IMR-90 (cell line): Measurements from ENCODE around the gene SYT5. TPM values are rescaled to one million over a fixed set of nuclear protein-coding genes. Genes with fewer than 3 reads are reported as not detected.

ENCODE experiments used
- ATAC-seq: fragments of 200-7000 bp; cut with Tn5 transposase; 2 replicates; pipeline ENCODE4 v1.9.1; 2020; ENCODE audit warnings: low read depth, mild to moderate bottlenecking, moderate library complexity
- BruUV-seq: library from RNA; stranded (reverse); fragments of 400-500 nt; replicated peaks from 2 replicates; lab custom pipeline; 2021; lab: Mats Ljungman, UMichigan
- CTCF ChIA-PET: fragments of 300-600 bp; formaldehyde crosslinking; extraction: SDS; loops from one replicate; lab custom pipeline; 2021; ENCODE audit warnings: antibody characterized with exemption; lab: Yijun Ruan, JAX
- POLR2A ChIA-PET: fragments of 300-600 bp; sonication (Branson Sonifier 250); formaldehyde crosslinking; loops from one replicate; lab custom pipeline; 2022; ENCODE audit warnings: antibody characterized with exemption; ENCODE audit not compliant: unreplicated experiment; lab: Charles Lee
- DNase-seq: peaks from one replicate; pipeline ENCODE4 v3.0.0; 2013
- H2AFZ ChIP-seq: replicated peaks from 2 replicates; pipeline ENCODE3; 2013; ENCODE audit warnings: low read length, mild to moderate bottlenecking; ENCODE audit not compliant: poor library complexity
- H2AK5ac ChIP-seq: 2 replicates; pipeline ENCODE4 v1.6.1; 2013; ENCODE audit warnings: low read depth, low read length, inconsistent platforms
- H2AK9ac ChIP-seq: replicated peaks from 2 replicates; pipeline ENCODE3; 2013; ENCODE audit warnings: mild to moderate bottlenecking, low read depth, low read length, moderate library complexity; ENCODE audit not compliant: poor library complexity
- H2BK120ac ChIP-seq: 2 replicates; pipeline ENCODE4 v1.6.1; 2013; ENCODE audit warnings: low read depth, low read length, inconsistent platforms
- H2BK15ac ChIP-seq: 3 replicates; pipeline ENCODE4 v1.6.1; 2013; ENCODE audit warnings: low read depth, low read length, inconsistent platforms
- H2BK20ac ChIP-seq: 2 replicates; pipeline ENCODE4 v1.6.1; 2013; ENCODE audit warnings: low read depth, mild to moderate bottlenecking, inconsistent platforms, low read length, moderate library complexity
- H2BK5ac ChIP-seq: 2 replicates; pipeline ENCODE4 v1.6.1; 2013; ENCODE audit warnings: mild to moderate bottlenecking, low read depth, low read length, inconsistent platforms; ENCODE audit not compliant: poor library complexity, severe bottlenecking
- H3K14ac ChIP-seq: replicated peaks from 2 replicates; pipeline ENCODE4 v1.6.1; 2013; ENCODE audit warnings: low read depth, low read length, inconsistent platforms
- H3K18ac ChIP-seq: 2 replicates; pipeline ENCODE4 v1.6.1; 2013; ENCODE audit warnings: low read depth, low read length, control low read depth
- H3K23ac ChIP-seq: 2 replicates; pipeline ENCODE4 v1.6.1; 2013; ENCODE audit warnings: low read depth, low read length, inconsistent platforms
- H3K27ac ChIP-seq: 2 replicates; pipeline ENCODE4 v1.5.1; 2013; ENCODE audit warnings: mild to moderate bottlenecking, control low read depth, low read length; ENCODE audit not compliant: insufficient read depth
- H3K27me3 ChIP-seq: 2 replicates; pipeline ENCODE4 v1.6.1; 2013; ENCODE audit warnings: low read length; ENCODE audit not compliant: control insufficient read depth, insufficient read depth
- H3K36me3 ChIP-seq: 2 replicates; pipeline ENCODE4 v1.6.1; 2013; ENCODE audit warnings: low read length, mixed read lengths; ENCODE audit not compliant: control insufficient read depth, insufficient read depth
- H3K4ac ChIP-seq: 2 replicates; pipeline ENCODE4 v1.6.1; 2013; ENCODE audit warnings: low read depth, low read length, inconsistent platforms
- H3K4me1 ChIP-seq: 2 replicates; pipeline ENCODE4 v1.6.1; 2013; ENCODE audit warnings: low read length, mixed read lengths; ENCODE audit not compliant: control insufficient read depth, insufficient read depth
- H3K4me2 ChIP-seq: 2 replicates; pipeline ENCODE4 v1.6.1; 2013; ENCODE audit warnings: low read depth, mild to moderate bottlenecking, control low read depth, low read length, moderate library complexity
- H3K4me3 ChIP-seq: 2 replicates; pipeline ENCODE4 v1.5.1; 2013; ENCODE audit warnings: low read depth, mild to moderate bottlenecking, control low read depth, low read length, moderate library complexity; ENCODE audit not compliant: insufficient read depth
- H3K56ac ChIP-seq: 2 replicates; pipeline ENCODE4 v1.6.1; 2013; ENCODE audit warnings: low read length, inconsistent platforms; ENCODE audit not compliant: insufficient read depth; ENCODE audit errors: extremely low read depth
- H3K79me1 ChIP-seq, 2 experiments: 2 replicates each; pipeline ENCODE4 v1.6.1; 2013; ENCODE audit warnings: low read length in 2 of 2, inconsistent platforms in 1 of 2, low read depth in 1 of 2
- H3K9ac ChIP-seq: 2 replicates; pipeline ENCODE4 v1.6.1; 2013; ENCODE audit warnings: low read depth, low read length, control low read depth
- H3K9me1 ChIP-seq: 2 replicates; pipeline ENCODE4 v1.6.1; 2013; ENCODE audit warnings: low read length, inconsistent platforms; ENCODE audit not compliant: insufficient read depth
- H3K9me3 ChIP-seq: 2 replicates; pipeline ENCODE4 v1.6.1; 2013; ENCODE audit warnings: low read length; ENCODE audit not compliant: control insufficient read depth, insufficient read depth
- H4K20me1 ChIP-seq: 2 replicates; pipeline ENCODE4 v1.6.1; 2013; ENCODE audit warnings: low read length, inconsistent platforms; ENCODE audit not compliant: insufficient read depth
- H4K5ac ChIP-seq: 2 replicates; pipeline ENCODE4 v1.6.1; 2013; ENCODE audit warnings: mild to moderate bottlenecking, low read depth, low read length, control low read depth
- H4K8ac ChIP-seq, 2 experiments: 2 replicates each; pipeline ENCODE4 v1.6.1; 2013; ENCODE audit warnings: low read depth in 2 of 2, low read length in 2 of 2, control low read depth in 1 of 2, inconsistent platforms in 1 of 2
- H4K91ac ChIP-seq: 2 replicates; pipeline ENCODE4 v1.6.1; 2013; ENCODE audit warnings: low read depth, low read length, inconsistent platforms; ENCODE audit not compliant: insufficient read depth
- MAFK ChIP-seq: IDR thresholded peaks from 2 replicates; pipeline ENCODE4 v1.6.1; 2012; ENCODE audit warnings: low read depth, low read length, improper control_type of control experiment
- MAZ ChIP-seq: IDR thresholded peaks from 2 replicates; pipeline ENCODE4 v1.6.1; 2012; ENCODE audit warnings: low read depth, mild to moderate bottlenecking, low read length, improper control_type of control experiment, moderate library complexity, borderline replicate concordance
- POLR2A ChIP-seq: IDR thresholded peaks from 2 replicates; pipeline ENCODE4 v1.6.1; 2012; ENCODE audit warnings: mild to moderate bottlenecking, low read depth, low read length
- RAD21 ChIP-seq: IDR thresholded peaks from 2 replicates; pipeline ENCODE4 v1.6.1; 2012; ENCODE audit warnings: low read length, improper control_type of control experiment
- WGBS, 2 experiments: methylation state at CpG; one replicate each; pipeline versions ENCODE4 v1.1.5 to v1.1.7; 2013; ENCODE audit warnings: missing lambda C conversion rate in 2 of 2; ENCODE audit not compliant: insufficient read length in 1 of 2; ENCODE audit errors: extremely low coverage in 2 of 2; 5-methylcytosine and 5-hydroxymethylcytosine counted together
- dilution Hi-C: fragments of 300-500 bp; cut with HindIII; formaldehyde crosslinking; loops from one replicate; pipeline ENCODE4 v1.14.3; 2018; ENCODE audit warnings: low sequenced_read_pairs; ENCODE audit not compliant: unreplicated experiment
- in situ Hi-C: fragments of 300-500 bp; cut with MboI; formaldehyde crosslinking; loops from 3 replicates; pipeline ENCODE4 v1.14.3; 2019; ENCODE audit warnings: low sequenced_read_pairs, inconsistent platforms, mixed read lengths
- intact Hi-C: fragments of 100-400 bp; cut with micrococcal nuclease; formaldehyde crosslinking; loops from 2 replicates; pipeline ENCODE4 v1.10.0; 2022
- polyA plus RNA-seq, 3 experiments: library from polyadenylated mRNA; depleted of rRNA; stranded (reverse); fragments of >200 nt; gene quantifications; 2 replicates each; pipeline ENCODE4 v1.2.3, GENCODE V29; 2012; ENCODE audit warnings: low replicate concordance in 1 of 3
- total RNA-seq: library from RNA; depleted of rRNA; stranded (reverse); fragments of >200 nt; gene quantifications from 2 replicates; pipeline ENCODE4 v1.2.3, GENCODE V29; 2012
- TF ChIP-seq, protein P1 (sequence below): fragments of 150-350 bp; IDR thresholded peaks from 2 replicates; pipeline ENCODE4 v1.6.1; 2016; ENCODE audit warnings: low read depth, mild to moderate bottlenecking, low read length, moderate library complexity, borderline replicate concordance

SYT5 gene
- total and polyA plus RNA-seq, 2 of the 4 experiments (the other 2 are of a cell fraction), result under 0.01 to 0.15 TPM

DNA sequence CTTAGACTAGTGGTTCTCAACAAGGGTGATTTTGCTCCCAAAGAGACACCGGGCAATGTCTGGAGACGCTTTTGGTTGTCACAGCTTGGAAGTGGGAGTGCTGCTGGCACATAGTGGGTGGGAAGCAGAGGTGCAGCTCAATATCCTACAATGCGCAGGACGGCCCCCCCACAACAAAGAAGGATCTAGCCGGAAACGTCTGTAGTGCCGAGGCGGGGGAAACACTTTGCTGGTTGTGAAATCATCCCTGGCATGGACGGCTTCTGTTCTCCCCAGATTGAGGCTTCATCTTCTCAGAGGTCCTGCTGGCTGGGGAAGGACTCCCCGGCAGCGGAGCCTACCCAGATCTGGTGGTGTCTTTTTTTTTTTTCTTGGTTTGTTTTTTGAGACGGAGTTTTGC is 13.4 kb upstream of the SYT5 start:
- H3K4me3 ChIP-seq, result no peak overlapping the region
- ChIA-PET CTCF (no interaction called here), POLR2A (interaction anchor here (0.7 kb wide), 1 partner anchor 11 kb away, joined by 6 read pairs; no protein-coding TSS in a partner anchor)
- no peak overlapping the region for H3K14ac ChIP-seq
- no peak overlapping the region for H2BK15ac ChIP-seq
- intact Hi-C loops, result no loop called here
- no peak overlapping the region for H4K91ac ChIP-seq
- no peak overlapping the region for H2BK120ac ChIP-seq
- no peak overlapping the region for H2BK5ac ChIP-seq
- no peak overlapping the region for H3K18ac ChIP-seq
- H3K79me1 ChIP-seq, result no peaks in the 10 kb centered on the region
- peaks cover 3% of the 10 kb centered on the region; the same call in 1 of the 2 replicates for H3K9me1 ChIP-seq
- in situ Hi-C loops, result no loop called here
- no peak overlapping the region for H3K4me2 ChIP-seq
- no peak overlapping the region for H3K23ac ChIP-seq
- no peak for TF ChIP-seq MAFK
- no peak for TF ChIP-seq POLR2A
- no peak for TF ChIP-seq MAZ
- TF ChIP-seq, protein P1, sequence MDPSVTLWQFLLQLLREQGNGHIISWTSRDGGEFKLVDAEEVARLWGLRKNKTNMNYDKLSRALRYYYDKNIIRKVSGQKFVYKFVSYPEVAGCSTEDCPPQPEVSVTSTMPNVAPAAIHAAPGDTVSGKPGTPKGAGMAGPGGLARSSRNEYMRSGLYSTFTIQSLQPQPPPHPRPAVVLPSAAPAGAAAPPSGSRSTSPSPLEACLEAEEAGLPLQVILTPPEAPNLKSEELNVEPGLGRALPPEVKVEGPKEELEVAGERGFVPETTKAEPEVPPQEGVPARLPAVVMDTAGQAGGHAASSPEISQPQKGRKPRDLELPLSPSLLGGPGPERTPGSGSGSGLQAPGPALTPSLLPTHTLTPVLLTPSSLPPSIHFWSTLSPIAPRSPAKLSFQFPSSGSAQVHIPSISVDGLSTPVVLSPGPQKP, result no peak
- TF ChIP-seq RAD21, result no peak
- no peaks in the 10 kb centered on the region for H3K36me3 ChIP-seq
- no peak overlapping the region for H4K5ac ChIP-seq
- H2AK5ac ChIP-seq, result no peak overlapping the region
- H2AFZ ChIP-seq, result no peak overlapping the region
- dilution Hi-C loops, result no loop called here
- H3K9ac ChIP-seq, result no peak overlapping the region
- no peaks in the 10 kb centered on the region for H4K20me1 ChIP-seq
- WGBS, 2 experiments, result 56% methylated on average over 4 of the region's 12 CpGs; no CpG with 5 or more reads in 1 of the 2 experiments
- DNase-seq, result no peak
- BruUV-seq, result no TSS peak
- H3K56ac ChIP-seq, result no peak overlapping the region
- no peak overlapping the region for H2AK9ac ChIP-seq
- no peak overlapping the region for H4K8ac ChIP-seq
- H2BK20ac ChIP-seq, result no peak overlapping the region
- no peak for ATAC-seq
- H3K27ac ChIP-seq, result no peak overlapping the region
- no peaks in the 10 kb centered on the region; the same call in 1 of the 2 replicates for H3K27me3 ChIP-seq
- no peaks in the 10 kb centered on the region for H3K4me1 ChIP-seq
- no peak overlapping the region for H3K4ac ChIP-seq
- no peaks in the 10 kb centered on the region for H3K9me3 ChIP-seq
